HCT116 (cell line): ENCODE results near the gene ENTHD1. TPM values are rescaled to one million over a fixed set of nuclear protein-coding genes. Genes with fewer than 3 reads are reported as not detected.

Source experiments
- ATAC-seq: fragments of 200-7000 bp; cut with Tn5 transposase; 2 replicates; pipeline ENCODE4 v1.9.1; 2020; ENCODE audit warnings: mild to moderate bottlenecking, moderate library complexity
- BruUV-seq: library from RNA; stranded (reverse); fragments of 400-500 nt; replicated peaks from 2 replicates; lab custom pipeline; 2021; lab: Mats Ljungman, UMichigan
- CTCF ChIA-PET: fragments of 300-600 bp; sonication (Branson Sonifier 250); formaldehyde crosslinking; loops from one replicate; lab custom pipeline; 2021; ENCODE audit warnings: antibody characterized with exemption; lab: Charles Lee
- POLR2A ChIA-PET: fragments of 300-600, 350-600 bp; sonication (Branson Sonifier 250); formaldehyde crosslinking; loops from one replicate; lab custom pipeline; 2021; ENCODE audit warnings: antibody characterized with exemption; lab: Charles Lee
- RAD21 ChIA-PET, 2 experiments: fragments of 300-600 bp; sonication (Branson Sonifier 250); formaldehyde crosslinking; loops; one replicate each; lab custom pipeline; 2023; ENCODE audit warnings: low total read pairs in 2 of 2; ENCODE audit not compliant: uncharacterized antibody in 2 of 2, unreplicated experiment in 2 of 2, low non-redundant PET in 1 of 2; lab: Charles Lee
- DNase-seq: peaks from one replicate; pipeline ENCODE4 v3.0.0-alpha.2; 2010; ENCODE audit warnings: low read depth, low spot score
- H2AFZ ChIP-seq: fragments of 200-600 bp; shearing (Covaris generic), sonication (generic); 2 replicates; pipeline ENCODE4 v1.6.1; 2017; ENCODE audit warnings: low read depth, mixed run types, mixed read lengths, antibody characterized with exemption, low read length; ENCODE audit not compliant: poor library complexity, severe bottlenecking
- H3K27ac ChIP-seq: 2 replicates; pipeline ENCODE4 v1.5.1; 2012; ENCODE audit warnings: low read depth, low read length
- H3K27me3 ChIP-seq: fragments of 200-600 bp; sonication (generic); 2 replicates; pipeline ENCODE4 v1.6.1; 2016; ENCODE audit warnings: mixed run types, low read length, mixed read lengths; ENCODE audit not compliant: insufficient read depth
- H3K36me3 ChIP-seq, 2 experiments: fragments of 200-500 bp in 1 of 2; fragments of 200-600 bp in 1 of 2; sonication (Bioruptor generic) in 1 of 2; sonication (generic) in 1 of 2; 2 replicates each; pipeline versions ENCODE4 v1.5.1 to v1.6.1; 2014 to 2016; ENCODE audit warnings: low read length in 2 of 2, inconsistent platforms in 1 of 2, mixed read lengths in 1 of 2, mixed run types in 1 of 2; ENCODE audit not compliant: insufficient read depth in 2 of 2, control insufficient read depth in 1 of 2
- H3K4me1 ChIP-seq, 2 experiments: fragments of 200-600 bp in 1 of 2; sonication (generic) in 1 of 2; 2 replicates each; pipeline versions ENCODE4 v1.5.1 to v1.6.1; 2012 to 2017; ENCODE audit warnings: low read length in 2 of 2, inconsistent platforms in 1 of 2, mild to moderate bottlenecking in 1 of 2, mixed read lengths in 1 of 2, mixed run types in 1 of 2, moderate library complexity in 1 of 2; ENCODE audit not compliant: insufficient read depth in 2 of 2, control insufficient read depth in 1 of 2
- H3K4me2 ChIP-seq: fragments of 200-600 bp; sonication (generic); 2 replicates; pipeline ENCODE4 v1.6.1; 2017; ENCODE audit warnings: mixed run types, low read length, mixed read lengths
- H3K4me3 ChIP-seq, 2 experiments: fragments of 200-600 bp in 1 of 2; sonication (generic) in 1 of 2; replicated peaks in 1 of 2; 2 replicates each; pipeline ENCODE4 v1.5.1; 2011 to 2016; ENCODE audit warnings: low read length in 2 of 2, control low read depth in 1 of 2, low read depth in 1 of 2, mild to moderate bottlenecking in 1 of 2, mixed read lengths in 1 of 2, mixed run types in 1 of 2
- H3K79me2 ChIP-seq: fragments of 200-600 bp; sonication (generic); 2 replicates; pipeline ENCODE4 v1.6.1; 2017; ENCODE audit warnings: mild to moderate bottlenecking, mixed run types, low read length, moderate library complexity, mixed read lengths; ENCODE audit not compliant: insufficient read depth
- H3K9ac ChIP-seq: fragments of 200-600 bp; sonication (generic); 2 replicates; pipeline ENCODE4 v1.6.1; 2016; ENCODE audit warnings: low read length, mixed read lengths
- H3K9me2 ChIP-seq: fragments of 200-600 bp; sonication (generic), shearing (Covaris generic); 2 replicates; pipeline ENCODE4 v1.6.1; 2017; ENCODE audit warnings: mixed run types, mild to moderate bottlenecking, moderate library complexity; ENCODE audit not compliant: insufficient read depth
- H3K9me3 ChIP-seq, 2 experiments: fragments of 200-500 bp in 1 of 2; fragments of 200-600 bp in 1 of 2; sonication (Bioruptor generic) in 1 of 2; sonication (generic) in 1 of 2; 2 replicates each; pipeline ENCODE4 v1.6.1; 2014 to 2017; ENCODE audit warnings: low read length in 2 of 2, mixed read lengths in 2 of 2, inconsistent platforms in 1 of 2, low read depth in 1 of 2, mild to moderate bottlenecking in 1 of 2, mixed run types in 1 of 2, moderate library complexity in 1 of 2; ENCODE audit not compliant: control insufficient read depth in 1 of 2, insufficient read depth in 1 of 2
- H4K20me1 ChIP-seq: fragments of 200-600 bp; sonication (generic), shearing (Covaris generic); 2 replicates; pipeline ENCODE4 v1.6.1; 2017; ENCODE audit warnings: mixed run types, mild to moderate bottlenecking, moderate library complexity; ENCODE audit not compliant: insufficient read depth
- CTCF ChIP-seq, 3 experiments: fragments of 200-600 bp in 1 of 3; sonication (generic) in 1 of 3; IDR thresholded peaks in 2 of 3; conservative IDR thresholded peaks in 1 of 3; 2 replicates each; pipeline ENCODE4 v1.5.1; 2012 to 2017; ENCODE audit warnings: low read depth in 2 of 3, low read length in 2 of 3, antibody characterized with exemption in 1 of 3, borderline replicate concordance in 1 of 3, control low read depth in 1 of 3, mild to moderate bottlenecking in 1 of 3, mixed read lengths in 1 of 3, mixed run types in 1 of 3, moderate library complexity in 1 of 3; ENCODE audit not compliant: insufficient read depth in 1 of 3
- EZH2 ChIP-seq: fragments of 200-600 bp; sonication (generic); IDR thresholded peaks from 2 replicates; pipeline ENCODE4 v1.6.1; 2017; ENCODE audit warnings: antibody characterized with exemption, mixed run types
- EZH2phosphoT487 ChIP-seq: fragments of 200-600 bp; IDR thresholded peaks from 2 replicates; pipeline ENCODE4 v1.6.1; 2018; ENCODE audit warnings: antibody characterized with exemption, borderline replicate concordance
- FOSL1 ChIP-seq: IDR thresholded peaks from 2 replicates; pipeline ENCODE4 v1.6.1; 2012; ENCODE audit warnings: low read depth
- JUND ChIP-seq: IDR thresholded peaks from 2 replicates; pipeline ENCODE4 v1.6.1; 2012
- MAX ChIP-seq: IDR thresholded peaks from 2 replicates; pipeline ENCODE4 v1.6.1; 2012
- POLR2A ChIP-seq: IDR thresholded peaks from 2 replicates; pipeline ENCODE4 v1.7.0; 2011; ENCODE audit warnings: borderline replicate concordance; ENCODE audit not compliant: insufficient read depth, insufficient read length; ENCODE audit errors: extremely low read depth
- POLR2AphosphoS5 ChIP-seq: IDR thresholded peaks from 2 replicates; pipeline ENCODE4 v1.6.1; 2011; ENCODE audit warnings: mild to moderate bottlenecking, low read depth, low read length, moderate library complexity
- RAD21 ChIP-seq: IDR thresholded peaks from 2 replicates; pipeline ENCODE4 v1.6.1; 2012; ENCODE audit warnings: low read depth, mild to moderate bottlenecking
- REST ChIP-seq: IDR thresholded peaks from 2 replicates; pipeline ENCODE4 v1.6.1; 2012; ENCODE audit warnings: low read depth
- SIN3A ChIP-seq: IDR thresholded peaks from 2 replicates; pipeline ENCODE4 v1.6.1; 2012; ENCODE audit warnings: low read depth
- SP1 ChIP-seq: IDR thresholded peaks from 2 replicates; pipeline ENCODE4 v1.6.1; 2012; ENCODE audit warnings: low read depth
- TCF7L2 ChIP-seq: IDR thresholded peaks from 2 replicates; pipeline ENCODE4 v1.7.0; 2011; ENCODE audit warnings: borderline replicate concordance, inconsistent platforms; ENCODE audit not compliant: insufficient read depth, insufficient read length; ENCODE audit errors: extremely low read depth
- YY1 ChIP-seq: IDR thresholded peaks from 2 replicates; pipeline ENCODE4 v1.6.1; 2011; ENCODE audit warnings: low read length, low read depth, moderate library complexity, mild to moderate bottlenecking; ENCODE audit not compliant: insufficient replicate concordance; ENCODE audit errors: extremely low read depth
- ZNF274 ChIP-seq: fragments of 200-500 bp; sonication (Bioruptor generic); IDR thresholded peaks from 2 replicates; pipeline ENCODE4 v1.6.1; 2014; ENCODE audit warnings: mild to moderate bottlenecking, low read depth, low read length, inconsistent platforms
- intact Hi-C: fragments of 100-400 bp; cut with micrococcal nuclease; formaldehyde crosslinking; loops from 2 replicates; pipeline ENCODE4 v1.10.0; 2022
- total RNA-seq: library from RNA; stranded (reverse); gene quantifications from one replicate; pipeline ENCODE4 v1.2.1, GENCODE V29; 2021; ENCODE audit not compliant: unreplicated experiment

Gene ENTHD1
- total RNA-seq, 1 experiment from 2014 or later, result not detected

GRCh38 chr22:39916496-39916895 is 22.9 kb upstream of the ENTHD1 start:
- no peak for TF ChIP-seq CTCF (IDR thresholded peaks at IDR 0.05 in 2 of 3, conservative IDR thresholded peaks at IDR 0.05 in 1 of 3; ENCODE audit: borderline replicate concordance in 1 of 3, insufficient read depth in 1 of 3, low read depth in 2 of 3, low read length in 2 of 3)
- no peak for TF ChIP-seq JUND
- TF ChIP-seq FOSL1, result no peak
- TF ChIP-seq RAD21, result no peak
- TF ChIP-seq EZH2, result no peak
- TF ChIP-seq SIN3A, result no peak
- no peak for TF ChIP-seq EZH2phosphoT487
- no peak for TF ChIP-seq TCF7L2
- no peak for TF ChIP-seq YY1
- TF ChIP-seq REST, result no peak
- TF ChIP-seq ZNF274, result no peak
- TF ChIP-seq POLR2AphosphoS5, result no peak
- no peak for TF ChIP-seq MAX
- no peak for TF ChIP-seq SP1
- no peak for TF ChIP-seq POLR2A

More at GRCh38 chr22:39916496-39916895, 22.9 kb upstream of the ENTHD1 start:
- Histone ChIP-seq H4K20me1 (no peaks in the 10 kb centered on the region), H3K27ac (no peak overlapping the region), H3K4me3 (no peak overlapping the region), H3K79me2 (no peaks in the 10 kb centered on the region), H3K4me2 (no peak overlapping the region), H2AFZ (no peak overlapping the region), H3K9me3 (no peaks in the 10 kb centered on the region), H3K27me3 (peaks cover 77% of the 10 kb centered on the region), H3K9me2 (no peaks in the 10 kb centered on the region), H3K36me3 (no peaks in the 10 kb centered on the region), H3K9ac (no peak overlapping the region), H3K4me1 (no peaks in the 10 kb centered on the region)
- no peak for DNase-seq
- intact Hi-C loops, result no loop called here
- BruUV-seq, result no TSS peak
- ATAC-seq, result no peak
- POLR2A ChIA-PET, result no interaction called here
- CTCF ChIA-PET, result interaction anchor here (0.8 to 1.0 kb wide), 2 partner anchors 10 to 108 kb away, joined by 3 to 4 read pairs; no protein-coding TSS in a partner anchor
- RAD21 ChIA-PET, result no interaction called here
